BLaER1 treated with 17β-estradiol and CSF1 and Interleukin-3, amounts not matched to agents 10 nM and 100 nM (cell line): ENCODE results near the gene RASGRP3.

ENCODE experiments used
- H3K27ac ChIP-seq, 11 experiments: shearing (Covaris generic); formaldehyde crosslinking; 2 replicates each; pipeline ENCODE4 v1.8.1; 2022
- H3K27me3 ChIP-seq, 11 experiments: shearing (Covaris generic); formaldehyde crosslinking; 2 replicates each; pipeline ENCODE4 v1.8.1; 2022
- H3K36me3 ChIP-seq, 11 experiments: shearing (Covaris generic); formaldehyde crosslinking; 2 replicates each; pipeline ENCODE4 v1.8.1; 2022
- H3K4me1 ChIP-seq, 10 experiments: shearing (Covaris generic); formaldehyde crosslinking; 2 replicates each; pipeline ENCODE4 v1.8.1; 2022
- H3K4me2 ChIP-seq, 11 experiments: shearing (Covaris generic); formaldehyde crosslinking; 2 replicates each; pipeline ENCODE4 v1.8.1; 2022
- H3K4me3 ChIP-seq, 10 experiments: shearing (Covaris generic); formaldehyde crosslinking; 2 replicates each; pipeline ENCODE4 v1.8.1; 2022
- H3K9ac ChIP-seq, 11 experiments: shearing (Covaris generic); formaldehyde crosslinking; 2 replicates each; pipeline ENCODE4 v1.8.1; 2022
- H3K9me3 ChIP-seq, 11 experiments: shearing (Covaris generic); formaldehyde crosslinking; replicated peaks in 1 of 11; 2 replicates each; pipeline ENCODE4 v1.8.1; 2022
- H4K20me1 ChIP-seq, 11 experiments: shearing (Covaris generic); formaldehyde crosslinking; 2 replicates each; pipeline ENCODE4 v1.8.1; 2022
- Cebpa-rat ChIP-seq, 11 experiments: shearing (Covaris generic); IDR thresholded peaks; 2 replicates each; pipeline ENCODE4 v1.8.1; 2022

The RASGRP3 gene

GRCh38 chr2:33581872-33582271 is 105.4 kb downstream of the RASGRP3 start:
- no peak for TF ChIP-seq Cebpa-rat (IDR thresholded peaks at IDR 0.05)
- H3K27me3 ChIP-seq = no peaks in the 10 kb centered on the region
- no peak overlapping the region for H3K4me3 ChIP-seq
- H3K9ac ChIP-seq = no peak overlapping the region
- H4K20me1 ChIP-seq = no peaks in the 10 kb centered on the region; a peak in 1 of 22 replicates
- no peak overlapping the region for H3K27ac ChIP-seq
- H3K36me3 ChIP-seq = peaks cover 28 to 46% (median 35%) of the 10 kb centered on the region in 11 experiments
- no peaks in the 10 kb centered on the region for H3K9me3 ChIP-seq
- peaks cover 0 to 20% (median 5%) of the 10 kb centered on the region in 10 experiments; a peak in 10 of 20 replicates for H3K4me1 ChIP-seq
- H3K4me2 ChIP-seq = peak overlapping the region in 4 of 11 experiments; percentile 3 to 61 (median 33); a peak in 6 of 22 replicates

GRCh38 chr2:33583194-33583938 is 106.9 kb downstream of the RASGRP3 start:
- Histone ChIP-seq H3K36me3 (peaks cover 36 to 61% (median 48%) of the 10 kb centered on the region in 11 experiments), H3K27ac (peak overlapping the region in 2 of 11 experiments; percentile 18 to 43; a peak in 1 of 22 replicates), H3K4me2 (peak overlapping the region in 1 of 11 experiments; percentile 24; a peak in 2 of 22 replicates), H3K9me3 (no peaks in the 10 kb centered on the region), H3K4me3 (no peak overlapping the region), H4K20me1 (no peaks in the 10 kb centered on the region; a peak in 1 of 22 replicates), H3K9ac (no peak overlapping the region), H3K4me1 (peaks cover 0 to 20% (median 5%) of the 10 kb centered on the region in 10 experiments; a peak in 10 of 20 replicates), H3K27me3 (no peaks in the 10 kb centered on the region)
- TF ChIP-seq Cebpa-rat (IDR thresholded peaks at IDR 0.05) = no peak

GRCh38 chr2:33586766-33587165 is 110.3 kb downstream of the RASGRP3 start:
- no peaks in the 10 kb centered on the region for H3K27me3 ChIP-seq
- H3K4me3 ChIP-seq = no peak overlapping the region
- peaks cover 0 to 8% (median 0%) of the 10 kb centered on the region in 11 experiments; a peak in 4 of 22 replicates for H4K20me1 ChIP-seq
- no peaks in the 10 kb centered on the region for H3K9me3 ChIP-seq
- H3K27ac ChIP-seq = no peak overlapping the region
- TF ChIP-seq Cebpa-rat (IDR thresholded peaks at IDR 0.05) = no peak
- H3K36me3 ChIP-seq = peaks cover 65 to 95% (median 82%) of the 10 kb centered on the region in 11 experiments
- H3K4me2 ChIP-seq = no peak overlapping the region
- 0 out of 22 replicates have a peak overlapping the region, but pooled peaks of 1 of the 11 experiments have one; percentile 9 for H3K9ac ChIP-seq
- H3K4me1 ChIP-seq = peaks cover 0 to 14% (median 5%) of the 10 kb centered on the region in 10 experiments; a peak in 10 of 20 replicates

GRCh38 chr2:33588232-33588631 is 111.8 kb downstream of the RASGRP3 start:
- Histone ChIP-seq H3K4me2 (no peak overlapping the region), H3K4me1 (no peaks in the 10 kb centered on the region; a peak in 1 of 20 replicates), H3K36me3 (peaks cover 80 to 100% (median 97%) of the 10 kb centered on the region in 11 experiments), H3K9me3 (no peaks in the 10 kb centered on the region), H3K9ac (no peak overlapping the region), H3K27ac (no peak overlapping the region), H3K27me3 (no peaks in the 10 kb centered on the region), H3K4me3 (no peak overlapping the region), H4K20me1 (peaks cover 0 to 11% (median 5%) of the 10 kb centered on the region in 11 experiments; a peak in 8 of 22 replicates)
- no peak for TF ChIP-seq Cebpa-rat (IDR thresholded peaks at IDR 0.05)

GRCh38 chr2:33589444-33589843 is 113.0 kb downstream of the RASGRP3 start:
- Histone ChIP-seq H3K27me3 (no peaks in the 10 kb centered on the region), H3K9me3 (no peaks in the 10 kb centered on the region), H3K36me3 (peaks cover 84 to 100% (median 97%) of the 10 kb centered on the region in 11 experiments), H3K4me1 (no peaks in the 10 kb centered on the region; a peak in 1 of 20 replicates), H3K27ac (no peak overlapping the region), H3K9ac (no peak overlapping the region), H3K4me3 (no peak overlapping the region), H4K20me1 (peaks cover 0 to 16% (median 5%) of the 10 kb centered on the region in 11 experiments; a peak in 9 of 22 replicates), H3K4me2 (no peak overlapping the region)
- no peak for TF ChIP-seq Cebpa-rat (IDR thresholded peaks at IDR 0.05)

GRCh38 chr2:33595385-33595784 is 118.9 kb downstream of the RASGRP3 start:
- H3K36me3 ChIP-seq = peaks cover 45 to 53% (median 49%) of the 10 kb centered on the region in 11 experiments
- peaks cover 0 to 44% (median 17%) of the 10 kb centered on the region in 11 experiments; a peak in 12 of 22 replicates for H4K20me1 ChIP-seq
- H3K9ac ChIP-seq = no peak overlapping the region
- peaks cover 16 to 31% (median 26%) of the 10 kb centered on the region in 10 experiments for H3K4me1 ChIP-seq
- H3K27me3 ChIP-seq = no peaks in the 10 kb centered on the region
- no peak overlapping the region for H3K4me3 ChIP-seq
- no peak overlapping the region for H3K4me2 ChIP-seq
- no peak overlapping the region for H3K27ac ChIP-seq
- H3K9me3 ChIP-seq = no peaks in the 10 kb centered on the region
- no peak for TF ChIP-seq Cebpa-rat (IDR thresholded peaks at IDR 0.05)

GRCh38 chr2:33597026-33597425 is 120.6 kb downstream of the RASGRP3 start:
- Histone ChIP-seq H3K36me3 (peaks cover 31 to 37% (median 33%) of the 10 kb centered on the region in 11 experiments), H3K27ac (no peak overlapping the region), H3K4me2 (peak overlapping the region; percentile 78 to 98 (median 90); a peak in 20 of 22 replicates), H3K27me3 (no peaks in the 10 kb centered on the region), H3K9ac (peak overlapping the region in 2 of 11 experiments; percentile 40 to 85; a peak in 1 of 22 replicates), H4K20me1 (peaks cover 0 to 44% (median 17%) of the 10 kb centered on the region in 11 experiments; a peak in 12 of 22 replicates), H3K4me3 (no peak overlapping the region), H3K4me1 (peaks cover 16 to 32% (median 26%) of the 10 kb centered on the region in 10 experiments), H3K9me3 (no peaks in the 10 kb centered on the region)
- no peak for TF ChIP-seq Cebpa-rat (IDR thresholded peaks at IDR 0.05)

GRCh38 chr2:33598561-33599174 is 122.2 kb downstream of the RASGRP3 start:
- Histone ChIP-seq H3K9ac (peak overlapping the region; percentile 81 to 90 (median 87)), H3K4me3 (peak overlapping the region; percentile 80 to 99 (median 94)), H3K4me2 (peak overlapping the region; percentile 78 to 98 (median 90)), H3K36me3 (peaks cover 15 to 21% (median 17%) of the 10 kb centered on the region in 11 experiments), H3K27me3 (no peaks in the 10 kb centered on the region), H3K9me3 (no peaks in the 10 kb centered on the region), H3K4me1 (peaks cover 16 to 32% (median 26%) of the 10 kb centered on the region in 10 experiments), H4K20me1 (peaks cover 0 to 34% (median 17%) of the 10 kb centered on the region in 11 experiments; a peak in 9 of 22 replicates), H3K27ac (peak overlapping the region; percentile 48 to 88 (median 83); a peak in 21 of 22 replicates)
- no peak for TF ChIP-seq Cebpa-rat (IDR thresholded peaks at IDR 0.05)
